AG09319 (cell line): Measurements from ENCODE around the gene ERGIC2.

Source experiments
- DNase-seq: peaks from one replicate; pipeline ENCODE4 v3.0.0-alpha.2; 2010; ENCODE audit warnings: low read depth; ENCODE audit errors: extremely low read depth
- CTCF ChIP-seq: IDR thresholded peaks from 2 replicates; pipeline ENCODE4 v1.5.1; 2011; ENCODE audit warnings: low read depth, mild to moderate bottlenecking, inconsistent platforms, low read length, moderate library complexity

The ERGIC2 gene

DNA sequence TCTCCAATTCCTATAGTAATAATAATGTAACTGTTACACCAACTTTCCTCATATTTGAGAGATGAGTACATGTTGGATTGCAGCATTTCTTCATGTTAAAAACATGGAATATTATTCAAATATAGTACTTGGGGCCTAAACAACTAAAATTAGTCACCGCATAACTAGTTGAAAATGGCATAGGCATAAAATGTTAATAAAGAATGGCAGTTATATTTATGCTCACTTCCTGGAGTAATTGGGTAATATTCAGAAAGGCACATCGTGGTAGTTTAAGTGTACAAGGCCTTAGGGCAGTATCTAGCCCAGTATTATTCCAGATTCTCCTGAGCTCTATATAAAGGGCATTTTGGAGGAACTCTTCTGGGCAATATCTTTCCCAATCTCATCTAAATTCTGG is 46.0 kb downstream of the ERGIC2 start:
- no peak for DNase-seq
- no peak for TF ChIP-seq CTCF

GRCh38 chr12:29333178-29333577 is 47.8 kb downstream of the ERGIC2 start:
- no peak for TF ChIP-seq CTCF
- no peak for DNase-seq

DNA sequence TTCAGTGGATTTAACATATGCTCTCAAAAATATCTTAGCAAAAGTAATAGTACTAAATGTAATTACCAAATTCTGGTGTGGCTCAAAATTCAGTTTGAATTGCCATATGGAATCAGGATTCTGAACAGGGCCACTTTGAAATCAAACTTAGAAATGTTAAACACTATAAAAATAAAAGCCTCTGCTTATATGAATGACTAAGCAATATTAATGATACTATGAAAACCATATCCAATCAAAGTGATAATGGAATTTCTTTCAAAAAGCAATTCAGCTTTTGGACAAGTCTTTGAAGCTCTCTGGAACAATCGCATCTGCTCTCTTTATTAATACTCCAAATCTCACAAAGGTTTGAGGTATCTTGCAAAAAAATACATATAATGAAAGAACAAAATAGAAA is 51.6 kb downstream of the ERGIC2 start:
- TF ChIP-seq CTCF, result no peak
- DNase-seq, result no peak

DNA sequence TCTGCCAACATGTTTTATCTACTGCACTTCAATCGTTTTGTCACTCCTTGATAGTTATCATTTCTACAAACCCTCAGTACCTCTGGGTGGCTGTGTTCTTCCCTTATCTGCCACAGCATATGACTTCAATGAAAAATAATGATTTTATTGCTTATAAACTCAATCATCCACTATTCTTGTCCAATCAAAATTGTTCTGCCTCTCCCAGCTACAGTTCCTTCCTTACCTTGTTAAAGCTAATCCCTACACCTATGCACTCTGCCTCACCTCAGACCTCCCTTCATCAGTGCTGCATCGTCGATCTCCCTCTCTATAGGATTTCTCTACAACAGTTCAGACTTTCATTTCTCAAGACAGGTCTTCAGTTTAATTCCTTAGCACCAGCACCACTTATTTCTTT is 58.8 kb downstream of the ERGIC2 start:
- no peak for TF ChIP-seq CTCF
- DNase-seq, result no peak

DNA sequence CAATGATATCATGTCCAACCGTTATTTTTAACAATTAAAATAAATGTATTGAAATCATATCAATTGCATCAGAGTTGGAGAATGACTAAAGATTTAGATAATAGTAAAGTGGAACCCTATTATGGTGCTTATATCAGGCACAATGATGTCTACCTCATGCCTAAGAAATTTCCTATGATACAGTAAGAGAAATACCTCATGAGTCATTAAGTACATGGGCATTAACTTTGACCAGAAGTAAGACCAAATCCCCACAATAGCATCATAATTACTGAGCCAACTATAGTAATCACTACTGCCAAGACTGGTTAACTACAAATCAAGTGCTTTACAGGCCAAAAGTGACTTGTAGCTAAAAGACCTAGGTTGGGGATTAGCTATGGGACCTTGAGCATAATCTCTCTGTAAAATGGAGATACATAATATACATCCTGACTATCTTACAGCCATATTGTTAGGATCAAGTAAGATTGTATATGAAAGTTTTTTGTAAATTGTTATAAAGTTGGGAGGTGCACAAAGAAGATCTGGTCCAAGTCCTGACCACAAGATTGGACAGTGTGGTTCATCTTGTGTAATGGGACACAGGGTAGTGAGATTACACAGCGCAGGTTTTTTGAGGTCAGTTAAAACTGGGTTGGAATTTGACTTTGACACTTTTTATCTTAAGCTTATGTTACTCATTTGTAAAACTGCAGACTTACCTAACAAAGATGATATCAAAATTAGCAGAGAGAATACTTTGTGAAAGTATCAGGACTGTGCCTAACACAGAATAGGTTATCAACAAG is 60.5 kb downstream of the ERGIC2 start:
- TF ChIP-seq CTCF, result no peak
- DNase-seq, result peak; percentile 34

- TF ChIP-seq CTCF, result peak; percentile 55
- no peak for DNase-seq
These were observed 63.2 kb downstream of the ERGIC2 start for GRCh38 chr12:29317556-29318363.

- DNase-seq, result no peak
- TF ChIP-seq CTCF, result no peak
These were observed 64.2 kb downstream of the ERGIC2 start for GRCh38 chr12:29316752-29317151.
